NCI-H1436 treated with DMSO at 0.1 percent for 48 hours (cell line): Measurements from ENCODE around the gene PRKCZ.

Experiments
- DNase-seq: peaks from one replicate; lab custom pipeline; 2025; lab: John Stamatoyannopoulos, UW

PRKCZ gene

GRCh38 chr1:2049718-2050431, at the start of gene PRKCZ:
TSS of gene PRKCZ (plus strand) at chr1:2050411. CDS start at chr1:2050631, 220 bp downstream.
- DNase-seq: peak; percentile 4

GRCh38 chr1:2000432-2000831, 49.8 kb upstream of the PRKCZ start:
- no peak for DNase-seq

- no peak for DNase-seq
Measured at GRCh38 chr1:2000850-2001249, 49.4 kb upstream of the PRKCZ start.

- no peak for DNase-seq
Measured at GRCh38 chr1:2001773-2002411, 48.3 kb upstream of the PRKCZ start.

- no peak for DNase-seq
Measured at GRCh38 chr1:2003541-2004131, 46.6 kb upstream of the PRKCZ start, which contains the start of gene CFAP74. TSS of gene CFAP74 (minus strand) at chr1:2003786. CDS start at chr1:1990956, 12,830 bp downstream.

- DNase-seq: no peak
Measured at GRCh38 chr1:2004856-2005255, 45.4 kb upstream of the PRKCZ start.

GRCh38 chr1:2009101-2010053, 40.8 kb upstream of the PRKCZ start:
- DNase-seq: no peak

- no peak for DNase-seq
Measured at GRCh38 chr1:2014181-2014580, 36.0 kb upstream of the PRKCZ start.

GRCh38 chr1:2014741-2015735, 35.2 kb upstream of the PRKCZ start:
- no peak for DNase-seq

- DNase-seq: no peak
Measured at GRCh38 chr1:2016123-2016522, 34.1 kb upstream of the PRKCZ start.

- no peak for DNase-seq
Measured at GRCh38 chr1:2018217-2019171, 31.7 kb upstream of the PRKCZ start.

- no peak for DNase-seq
Measured at GRCh38 chr1:2019172-2019543, 31.1 kb upstream of the PRKCZ start, which contains the start of gene GABRD. TSS of gene GABRD (plus strand) at chr1:2019345. CDS start at chr1:2019424, 79 bp downstream.

- no peak for DNase-seq
Measured at GRCh38 chr1:2019571-2020309, 30.5 kb upstream of the PRKCZ start.

GRCh38 chr1:2020310-2020655, 29.9 kb upstream of the PRKCZ start:
- no peak for DNase-seq

GRCh38 chr1:2021550-2021949, 28.7 kb upstream of the PRKCZ start:
- DNase-seq: no peak

GRCh38 chr1:2022063-2022770, 28.0 kb upstream of the PRKCZ start:
- DNase-seq: no peak

- no peak for DNase-seq
Measured at GRCh38 chr1:2023187-2023586, 27.0 kb upstream of the PRKCZ start.

GRCh38 chr1:2024451-2024850, 25.8 kb upstream of the PRKCZ start:
- DNase-seq: no peak
